PC-9 (cell line): ENCODE measurements around the gene CCDC80. TPM values are rescaled to one million over a fixed set of nuclear protein-coding genes. Genes with fewer than 3 reads are reported as not detected.

Experiments used
- BruUV-seq: library from RNA; stranded (reverse); fragments of 400-500 nt; replicated peaks from 2 replicates; lab custom pipeline; 2021; lab: Mats Ljungman, UMichigan
- CTCF ChIA-PET: fragments of 300-600 bp; sonication (Branson Sonifier 250); formaldehyde crosslinking; loops from one replicate; lab custom pipeline; 2022; ENCODE audit warnings: antibody characterized with exemption; lab: Charles Lee
- POLR2A ChIA-PET: fragments of 300-600 bp; sonication (Branson Sonifier 250); formaldehyde crosslinking; loops from one replicate; lab custom pipeline; 2022; ENCODE audit warnings: antibody characterized with exemption; ENCODE audit not compliant: unreplicated experiment; lab: Charles Lee
- DNase-seq, 2 experiments: peaks; one replicate each; pipeline versions ENCODE4 v3.0.0 to v3.0.0-alpha.2; 2015 to 2022; ENCODE audit warnings: mixed read lengths in 1 of 2
- H2AFZ ChIP-seq: fragments of 200-600 bp; sonication (generic); 2 replicates; pipeline ENCODE4 v1.8.1; 2017; ENCODE audit warnings: antibody characterized with exemption
- H3F3A ChIP-seq: fragments of 200-600 bp; sonication (generic); 2 replicates; pipeline ENCODE4 v1.8.1; 2017; ENCODE audit warnings: antibody characterized with exemption, mild to moderate bottlenecking, low read depth; ENCODE audit not compliant: insufficient read depth
- H3K27ac ChIP-seq: fragments of 200-600 bp; sonication (generic); 2 replicates; pipeline ENCODE4 v1.6.1; 2016; ENCODE audit warnings: mixed run types
- H3K27me3 ChIP-seq: fragments of 200-600 bp; sonication (generic); 2 replicates; pipeline ENCODE4 v1.6.1; 2016; ENCODE audit warnings: low read depth, mixed run types; ENCODE audit not compliant: insufficient read depth
- H3K36me3 ChIP-seq: fragments of 200-600 bp; sonication (generic); 2 replicates; pipeline ENCODE4 v1.6.1; 2016; ENCODE audit warnings: low read depth, mixed run types
- H3K4me1 ChIP-seq: fragments of 200-600 bp; sonication (generic); replicated peaks from 2 replicates; pipeline ENCODE4 v1.6.1; 2016; ENCODE audit warnings: mixed run types; ENCODE audit not compliant: insufficient read depth
- H3K4me2 ChIP-seq: fragments of 200-600 bp; sonication (generic); 2 replicates; pipeline ENCODE4 v1.6.1; 2017; ENCODE audit warnings: mixed run types
- H3K4me3 ChIP-seq: fragments of 200-600 bp; sonication (generic); 2 replicates; pipeline ENCODE4 v1.6.1; 2016; ENCODE audit warnings: mixed run types
- H3K79me2 ChIP-seq: fragments of 200-600 bp; sonication (generic); 2 replicates; pipeline ENCODE4 v1.6.1; 2017; ENCODE audit warnings: low read depth, mixed run types
- H3K9me2 ChIP-seq: fragments of 200-600 bp; sonication (generic); 2 replicates; pipeline ENCODE4 v1.8.1; 2017; ENCODE audit warnings: mild to moderate bottlenecking; ENCODE audit not compliant: insufficient read depth
- H3K9me3 ChIP-seq: fragments of 200-600 bp; sonication (generic); 2 replicates; pipeline ENCODE4 v1.8.1; 2016; ENCODE audit warnings: low read depth; ENCODE audit not compliant: insufficient read depth
- H4K20me1 ChIP-seq: fragments of 200-600 bp; sonication (generic); 2 replicates; pipeline ENCODE4 v1.8.1; 2017; ENCODE audit not compliant: insufficient read depth
- EZH2 ChIP-seq: fragments of 200-600 bp; sonication (generic); IDR thresholded peaks from 2 replicates; pipeline ENCODE4 v1.8.0; 2017; ENCODE audit warnings: antibody characterized with exemption, low read depth
- intact Hi-C: fragments of 100-400 bp; cut with micrococcal nuclease; formaldehyde crosslinking; loops from one replicate; pipeline ENCODE4 v1.10.0; 2022; ENCODE audit not compliant: unreplicated experiment
- total RNA-seq: library from RNA; stranded (reverse); gene quantifications from 2 replicates; pipeline ENCODE4 v1.2.3, GENCODE V29; 2021
- TF ChIP-seq, protein P1 (sequence below): fragments of 200-600 bp; sonication (generic); conservative IDR thresholded peaks from 2 replicates; pipeline ENCODE4 v1.6.1; 2017; ENCODE audit warnings: mixed run types, antibody characterized with exemption, mild to moderate bottlenecking, moderate library complexity

CCDC80 gene
- total RNA-seq, 1 experiment from 2014 or later: 162 TPM

DNA sequence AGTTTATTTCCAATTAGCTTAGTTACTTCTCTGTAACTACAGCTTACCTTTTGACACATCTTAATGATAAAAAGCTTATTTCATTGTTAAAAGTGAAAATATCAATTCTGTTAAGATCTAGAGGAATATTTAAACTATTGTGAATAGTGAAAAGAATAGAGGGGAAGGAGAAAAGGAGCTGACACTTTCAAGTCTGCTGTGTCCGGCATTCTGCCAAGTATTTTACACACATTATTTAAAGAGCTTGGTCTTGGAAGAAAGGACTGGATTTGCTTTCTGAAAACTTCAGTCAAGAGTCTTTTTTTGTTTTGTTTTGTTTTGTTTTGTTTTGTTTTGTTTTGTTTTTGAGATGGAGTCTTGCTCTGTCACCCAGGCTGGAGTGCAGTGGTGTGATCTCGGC is 34.8 kb downstream of the CCDC80 start:
- intact Hi-C loops: no loop called here
- Histone ChIP-seq H3K27ac (no peak overlapping the region), H3F3A (no peaks in the 10 kb centered on the region), H3K27me3 (no peaks in the 10 kb centered on the region), H3K9me3 (no peaks in the 10 kb centered on the region), H3K4me3 (no peak overlapping the region), H2AFZ (no peak overlapping the region), H3K4me2 (no peak overlapping the region), H3K9me2 (no peaks in the 10 kb centered on the region), H3K79me2 (no peaks in the 10 kb centered on the region), H3K36me3 (no peaks in the 10 kb centered on the region), H4K20me1 (no peaks in the 10 kb centered on the region), H3K4me1 (peaks cover 10% of the 10 kb centered on the region; the same call in 1 of the 2 replicates)
- ChIA-PET POLR2A (interaction anchor here (0.7 kb wide), 1 partner anchor 194 kb away, joined by 3 read pairs; no protein-coding TSS in a partner anchor), CTCF (no interaction called here)
- TF ChIP-seq EZH2: no peak
- TF ChIP-seq, protein P1, sequence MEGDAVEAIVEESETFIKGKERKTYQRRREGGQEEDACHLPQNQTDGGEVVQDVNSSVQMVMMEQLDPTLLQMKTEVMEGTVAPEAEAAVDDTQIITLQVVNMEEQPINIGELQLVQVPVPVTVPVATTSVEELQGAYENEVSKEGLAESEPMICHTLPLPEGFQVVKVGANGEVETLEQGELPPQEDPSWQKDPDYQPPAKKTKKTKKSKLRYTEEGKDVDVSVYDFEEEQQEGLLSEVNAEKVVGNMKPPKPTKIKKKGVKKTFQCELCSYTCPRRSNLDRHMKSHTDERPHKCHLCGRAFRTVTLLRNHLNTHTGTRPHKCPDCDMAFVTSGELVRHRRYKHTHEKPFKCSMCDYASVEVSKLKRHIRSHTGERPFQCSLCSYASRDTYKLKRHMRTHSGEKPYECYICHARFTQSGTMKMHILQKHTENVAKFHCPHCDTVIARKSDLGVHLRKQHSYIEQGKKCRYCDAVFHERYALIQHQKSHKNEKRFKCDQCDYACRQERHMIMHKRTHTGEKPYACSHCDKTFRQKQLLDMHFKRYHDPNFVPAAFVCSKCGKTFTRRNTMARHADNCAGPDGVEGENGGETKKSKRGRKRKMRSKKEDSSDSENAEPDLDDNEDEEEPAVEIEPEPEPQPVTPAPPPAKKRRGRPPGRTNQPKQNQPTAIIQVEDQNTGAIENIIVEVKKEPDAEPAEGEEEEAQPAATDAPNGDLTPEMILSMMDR: no peak
- no peak for DNase-seq
- BruUV-seq: no TSS peak

DNA sequence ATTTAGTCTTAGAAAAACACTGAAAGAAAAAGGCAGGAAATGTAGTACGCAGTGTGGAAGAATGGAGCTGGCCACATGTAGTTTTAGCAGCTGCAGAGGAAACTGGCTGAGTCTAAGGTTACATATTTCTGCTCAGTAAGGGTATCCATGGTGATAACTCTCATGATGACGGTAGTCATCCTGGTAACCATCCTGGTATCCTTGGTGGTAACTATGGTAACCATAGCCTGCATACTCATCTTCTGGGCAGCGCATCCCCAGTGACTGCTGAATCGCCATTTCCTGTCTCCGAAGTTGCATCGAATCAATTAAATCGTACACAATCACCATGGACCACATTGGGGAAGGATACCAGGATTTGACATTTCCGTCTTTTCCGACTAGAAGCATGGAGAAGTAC is 35.7 kb downstream of the CCDC80 start:
- Histone ChIP-seq H3K9me2 (no peaks in the 10 kb centered on the region), H3F3A (no peaks in the 10 kb centered on the region), H4K20me1 (no peaks in the 10 kb centered on the region), H3K27ac (peak overlapping the region; percentile 30; the same call in 1 of the 2 replicates), H3K79me2 (no peaks in the 10 kb centered on the region), H2AFZ (no peak overlapping the region), H3K4me2 (no peak overlapping the region), H3K36me3 (no peaks in the 10 kb centered on the region), H3K27me3 (no peaks in the 10 kb centered on the region), H3K4me3 (no peak overlapping the region), H3K9me3 (no peaks in the 10 kb centered on the region), H3K4me1 (peaks cover 10% of the 10 kb centered on the region; the same call in 1 of the 2 replicates)
- intact Hi-C loops: no loop called here
- no peak for TF ChIP-seq EZH2
- TF ChIP-seq, protein P1: no peak
- no TSS peak for BruUV-seq
- no peak for DNase-seq
- POLR2A ChIA-PET: interaction anchor here (0.5 to 0.7 kb wide), 2 partner anchors 306 to 1023 kb away, joined by 3 read pairs; no protein-coding TSS in a partner anchor
- CTCF ChIA-PET: no interaction called here

DNA sequence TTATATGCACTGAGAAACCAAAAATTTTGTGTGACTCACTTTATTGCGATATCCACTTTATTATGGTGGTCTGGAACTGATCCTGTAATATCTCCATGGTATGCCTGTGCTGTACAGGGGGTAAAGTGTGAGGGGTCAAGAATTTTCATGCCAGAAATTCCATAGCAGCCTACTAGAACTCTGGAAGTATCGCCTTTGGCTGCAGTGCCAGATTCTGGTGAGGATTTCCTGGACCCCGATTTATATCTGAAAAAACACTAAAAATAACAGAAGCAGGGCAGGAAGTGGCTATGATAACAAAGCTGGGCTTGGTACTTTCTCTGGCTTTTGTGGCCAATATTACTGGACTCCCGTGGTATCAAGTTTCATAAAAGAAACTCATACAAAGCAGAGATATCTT is 36.4 kb downstream of the CCDC80 start:
- BruUV-seq: no TSS peak
- Histone ChIP-seq H3K4me2 (peak overlapping the region; percentile 35; the same call in 1 of the 2 replicates), H3K79me2 (no peaks in the 10 kb centered on the region), H3F3A (no peaks in the 10 kb centered on the region), H3K9me3 (no peaks in the 10 kb centered on the region), H3K4me3 (no peak overlapping the region; the same call in 1 of the 2 replicates), H3K4me1 (peaks cover 10% of the 10 kb centered on the region; the same call in 1 of the 2 replicates), H3K9me2 (no peaks in the 10 kb centered on the region), H4K20me1 (no peaks in the 10 kb centered on the region), H3K36me3 (no peaks in the 10 kb centered on the region), H3K27me3 (no peaks in the 10 kb centered on the region), H2AFZ (no peak overlapping the region), H3K27ac (peak overlapping the region; percentile 30; the same call in 1 of the 2 replicates)
- POLR2A ChIA-PET: interaction anchor here (0.5 to 0.7 kb wide), 2 partner anchors 306 to 1024 kb away, joined by 3 read pairs; no protein-coding TSS in a partner anchor
- CTCF ChIA-PET: no interaction called here
- DNase-seq: peak; percentile 27 to 52
- TF ChIP-seq, protein P1: no peak
- TF ChIP-seq EZH2: no peak
- intact Hi-C loops: loop anchor here (1.0 kb wide), 1 partner anchor 37 kb away; the partner anchor contains the start of gene CCDC80
